CD4-positive, alpha-beta T cell (primary cell): ENCODE measurements around the gene NLRP11. TPM values are rescaled to one million over a fixed set of nuclear protein-coding genes. Genes with fewer than 3 reads are reported as not detected.

Experiments used
- ATAC-seq: fragments of 200-7000 bp; cut with Tn5 transposase; one replicate; pipeline ENCODE4 v1.10.0; 2022; ENCODE audit warnings: mild to moderate bottlenecking; ENCODE audit not compliant: poor library complexity
- CTCF ChIA-PET: fragments of 350-600 bp; sonication (Branson Sonifier 250); formaldehyde crosslinking; loops from one replicate; lab custom pipeline; 2021; ENCODE audit warnings: antibody characterized with exemption, inconsistent platforms; lab: Charles Lee
- POLR2A ChIA-PET: fragments of 350-600 bp; sonication (Branson Sonifier 250); formaldehyde crosslinking; loops from one replicate; lab custom pipeline; 2021; ENCODE audit warnings: antibody characterized with exemption, inconsistent platforms; lab: Charles Lee
- DNase-seq, 14 experiments: peaks; one replicate each; pipeline ENCODE4 v3.0.0-alpha.2; 2013 to 2020; ENCODE audit warnings: mixed read lengths in 2 of 14
- H3K27ac ChIP-seq, 2 donors: one replicate each; pipeline versions ENCODE4 v1.5.1 to v1.7.0; 2013; ENCODE audit warnings: low read length in 2 of 2, low read depth in 1 of 2, mild to moderate bottlenecking in 1 of 2
- H3K27me3 ChIP-seq, 2 experiments: 1 replicate in 1 of 2; 2 replicates in 1 of 2; pipeline versions ENCODE4 v1.6.1 to v1.7.0; 2013; ENCODE audit warnings: low read length in 2 of 2, control low read depth in 1 of 2, mild to moderate bottlenecking in 1 of 2, moderate library complexity in 1 of 2; ENCODE audit not compliant: insufficient read depth in 2 of 2, control insufficient read depth in 1 of 2
- H3K36me3 ChIP-seq: one replicate; pipeline ENCODE4 v1.6.1; 2013; ENCODE audit warnings: low read length, control low read depth; ENCODE audit not compliant: insufficient read depth
- H3K4me1 ChIP-seq: one replicate; pipeline ENCODE4 v1.6.1; 2013; ENCODE audit warnings: low read length, control low read depth; ENCODE audit not compliant: insufficient read depth
- H3K4me3 ChIP-seq: one replicate; pipeline ENCODE4 v1.5.1; 2013; ENCODE audit warnings: mild to moderate bottlenecking, low read length, moderate library complexity
- H3K9me3 ChIP-seq, 2 experiments: 1 replicate in 1 of 2; 2 replicates in 1 of 2; pipeline versions ENCODE4 v1.6.1 to v1.7.0; 2013; ENCODE audit warnings: low read length in 2 of 2, mild to moderate bottlenecking in 2 of 2, control low read depth in 1 of 2, moderate library complexity in 1 of 2; ENCODE audit not compliant: control insufficient read depth in 1 of 2, insufficient read depth in 1 of 2
- H3K27ac Mint-ChIP-seq: one replicate; pipeline ENCODE4 v1.8.0; 2020; ENCODE audit warnings: mixed read lengths
- H3K27me3 Mint-ChIP-seq: one replicate; pipeline ENCODE4 v1.8.0; 2021; ENCODE audit warnings: mixed read lengths
- H3K36me3 Mint-ChIP-seq: one replicate; pipeline ENCODE4 v1.8.0; 2021; ENCODE audit warnings: low read depth, mixed read lengths
- H3K4me1 Mint-ChIP-seq: one replicate; pipeline ENCODE4 v1.8.0; 2021; ENCODE audit warnings: low read depth, mixed read lengths
- H3K4me3 Mint-ChIP-seq: one replicate; pipeline ENCODE4 v1.8.0; 2020; ENCODE audit warnings: mild to moderate bottlenecking, mixed read lengths
- H3K9me3 Mint-ChIP-seq: one replicate; pipeline ENCODE4 v1.8.0; 2020; ENCODE audit warnings: mixed read lengths
- intact Hi-C, 2 experiments: fragments of 100-400 bp; cut with DNase I in 1 of 2; cut with micrococcal nuclease in 1 of 2; formaldehyde crosslinking; loops; one replicate each; pipeline versions ENCODE4 v1.15.1 to v1.9.0; 2023 to 2025; cut with DNase I, micrococcal nuclease
- total RNA-seq, 174 experiments: library from RNA in 2 of 174; stranded (reverse) in 2 of 174; gene quantifications; one replicate each; pipeline ENCODE4 v1.2.3 and lab custom pipeline; 2021 to 2026
- TF ChIP-seq, protein P1 (sequence below): fragments of 200-600 bp; IDR thresholded peaks from one replicate; pipeline ENCODE4 v1.8.0; 2022; ENCODE audit warnings: antibody characterized with exemption, mild to moderate bottlenecking

The NLRP11 gene
- total RNA-seq, 2 experiments from 2014 or later, result not detected

GRCh38 chr19:55855160-55855559 is 23.4 kb upstream of the NLRP11 start:
- no peak overlapping the region for H3K27ac ChIP-seq
- no peaks in the 10 kb centered on the region for H3K4me1 ChIP-seq
- Mint-ChIP-seq H3K36me3 (no peaks in the 10 kb centered on the region), H3K27ac (no peak overlapping the region), H3K9me3 (peaks cover 13% of the 10 kb centered on the region), H3K4me1 (no peaks in the 10 kb centered on the region), H3K27me3 (no peaks in the 10 kb centered on the region), H3K4me3 (no peak overlapping the region)
- H3K9me3 ChIP-seq, result peaks cover 5 to 12% of the 10 kb centered on the region in 2 experiments
- TF ChIP-seq, protein P1, sequence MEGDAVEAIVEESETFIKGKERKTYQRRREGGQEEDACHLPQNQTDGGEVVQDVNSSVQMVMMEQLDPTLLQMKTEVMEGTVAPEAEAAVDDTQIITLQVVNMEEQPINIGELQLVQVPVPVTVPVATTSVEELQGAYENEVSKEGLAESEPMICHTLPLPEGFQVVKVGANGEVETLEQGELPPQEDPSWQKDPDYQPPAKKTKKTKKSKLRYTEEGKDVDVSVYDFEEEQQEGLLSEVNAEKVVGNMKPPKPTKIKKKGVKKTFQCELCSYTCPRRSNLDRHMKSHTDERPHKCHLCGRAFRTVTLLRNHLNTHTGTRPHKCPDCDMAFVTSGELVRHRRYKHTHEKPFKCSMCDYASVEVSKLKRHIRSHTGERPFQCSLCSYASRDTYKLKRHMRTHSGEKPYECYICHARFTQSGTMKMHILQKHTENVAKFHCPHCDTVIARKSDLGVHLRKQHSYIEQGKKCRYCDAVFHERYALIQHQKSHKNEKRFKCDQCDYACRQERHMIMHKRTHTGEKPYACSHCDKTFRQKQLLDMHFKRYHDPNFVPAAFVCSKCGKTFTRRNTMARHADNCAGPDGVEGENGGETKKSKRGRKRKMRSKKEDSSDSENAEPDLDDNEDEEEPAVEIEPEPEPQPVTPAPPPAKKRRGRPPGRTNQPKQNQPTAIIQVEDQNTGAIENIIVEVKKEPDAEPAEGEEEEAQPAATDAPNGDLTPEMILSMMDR, result no peak
- no peak overlapping the region for H3K4me3 ChIP-seq
- ChIA-PET CTCF (no interaction called here), POLR2A (no interaction called here)
- intact Hi-C loops, result no loop called here
- H3K36me3 ChIP-seq, result no peaks in the 10 kb centered on the region
- ATAC-seq (no peak), DNase-seq (no peak)
- no peaks in the 10 kb centered on the region for H3K27me3 ChIP-seq

GRCh38 chr19:55838906-55839305 is 7.1 kb upstream of the NLRP11 start:
- Histone ChIP-seq H3K4me1 (no peaks in the 10 kb centered on the region), H3K36me3 (no peaks in the 10 kb centered on the region), H3K9me3 (peaks cover 0 to 14% of the 10 kb centered on the region in 2 experiments), H3K27me3 (no peaks in the 10 kb centered on the region), H3K27ac (no peak overlapping the region), H3K4me3 (no peak overlapping the region)
- no peak for DNase-seq
- peaks cover 3% of the 10 kb centered on the region for H3K36me3 Mint-ChIP-seq
- H3K27me3 Mint-ChIP-seq, result no peaks in the 10 kb centered on the region
- no peaks in the 10 kb centered on the region for H3K4me1 Mint-ChIP-seq
- no peak overlapping the region for H3K4me3 Mint-ChIP-seq
- CTCF ChIA-PET, result no interaction called here
- no peak for ATAC-seq
- POLR2A ChIA-PET, result no interaction called here
- H3K9me3 Mint-ChIP-seq, result peaks cover 6% of the 10 kb centered on the region
- no peak overlapping the region for H3K27ac Mint-ChIP-seq
- intact Hi-C loops, result no loop called here
- TF ChIP-seq, protein P1, result no peak

GRCh38 chr19:55838251-55838650 is 6.5 kb upstream of the NLRP11 start:
- Mint-ChIP-seq H3K36me3 (no peaks in the 10 kb centered on the region), H3K4me3 (no peak overlapping the region), H3K4me1 (no peaks in the 10 kb centered on the region), H3K9me3 (peaks cover 3% of the 10 kb centered on the region), H3K27me3 (no peaks in the 10 kb centered on the region), H3K27ac (no peak overlapping the region)
- ATAC-seq, result no peak
- intact Hi-C loops, result no loop called here
- DNase-seq, result no peak
- Histone ChIP-seq H3K36me3 (no peaks in the 10 kb centered on the region), H3K4me3 (no peak overlapping the region), H3K27ac (no peak overlapping the region), H3K27me3 (no peaks in the 10 kb centered on the region), H3K4me1 (no peaks in the 10 kb centered on the region), H3K9me3 (peaks cover 0 to 14% of the 10 kb centered on the region in 2 experiments)
- ChIA-PET CTCF (no interaction called here), POLR2A (no interaction called here)
- TF ChIP-seq, protein P1, result no peak
